Bronchial epithelial cell (primary cell): ENCODE results near the gene DDX49. TPM values are rescaled to one million over a fixed set of nuclear protein-coding genes. Genes with fewer than 3 reads are reported as not detected.
A peak's percentile ranks its signal among the peaks of the same experiment; 100 is the strongest.
"Not testable (repeated sequence)": the region's sequence is repeated elsewhere in the genome, so short reads cannot be mapped to it uniquely, and the experiment has no call there.

Experiments
- DNase-seq: peaks from one replicate; pipeline ENCODE4 v3.0.0-alpha.2; 2010; ENCODE audit warnings: low read depth
- FAIRE-seq: peaks from 2 replicates; lab custom pipeline; 2011; peaks lifted over from hg19 to GRCh38; lab: Jason Lieb, UNC
- H3K27me3 ChIP-seq: 2 replicates; pipeline ENCODE4 v1.5.1; 2011; ENCODE audit warnings: low read length; ENCODE audit not compliant: control insufficient read depth, insufficient read depth
- H3K36me3 ChIP-seq: 2 replicates; pipeline ENCODE4 v1.5.1; 2011; ENCODE audit warnings: low read length; ENCODE audit not compliant: control insufficient read depth, insufficient read depth
- H3K4me3 ChIP-seq: 2 replicates; pipeline ENCODE4 v1.5.1; 2011; ENCODE audit warnings: mild to moderate bottlenecking, low read depth, low read length, control low read depth
- total RNA-seq: library from RNA; depleted of rRNA; stranded (reverse); fragments of >200 nt; gene quantifications from 2 replicates; pipeline ENCODE4 v1.2.1, GENCODE V29; 2014
- TF ChIP-seq, protein P1 (sequence below): IDR thresholded peaks from 2 replicates; pipeline ENCODE4 v1.5.1; 2011; ENCODE audit warnings: mild to moderate bottlenecking, moderate library complexity, low read length, control low read depth, inconsistent platforms; ENCODE audit not compliant: insufficient read depth, severe bottlenecking

Gene DDX49
- total RNA-seq, 1 donor from 2014 or later: 76.1 TPM

GRCh38 chr19:18915639-18916038 is 3.9 kb upstream of the DDX49 start:
- Histone ChIP-seq H3K36me3 (peaks cover 27% of the 10 kb centered on the region), H3K4me3 (no peak overlapping the region), H3K27me3 (no peaks in the 10 kb centered on the region)
- TF ChIP-seq, protein P1, sequence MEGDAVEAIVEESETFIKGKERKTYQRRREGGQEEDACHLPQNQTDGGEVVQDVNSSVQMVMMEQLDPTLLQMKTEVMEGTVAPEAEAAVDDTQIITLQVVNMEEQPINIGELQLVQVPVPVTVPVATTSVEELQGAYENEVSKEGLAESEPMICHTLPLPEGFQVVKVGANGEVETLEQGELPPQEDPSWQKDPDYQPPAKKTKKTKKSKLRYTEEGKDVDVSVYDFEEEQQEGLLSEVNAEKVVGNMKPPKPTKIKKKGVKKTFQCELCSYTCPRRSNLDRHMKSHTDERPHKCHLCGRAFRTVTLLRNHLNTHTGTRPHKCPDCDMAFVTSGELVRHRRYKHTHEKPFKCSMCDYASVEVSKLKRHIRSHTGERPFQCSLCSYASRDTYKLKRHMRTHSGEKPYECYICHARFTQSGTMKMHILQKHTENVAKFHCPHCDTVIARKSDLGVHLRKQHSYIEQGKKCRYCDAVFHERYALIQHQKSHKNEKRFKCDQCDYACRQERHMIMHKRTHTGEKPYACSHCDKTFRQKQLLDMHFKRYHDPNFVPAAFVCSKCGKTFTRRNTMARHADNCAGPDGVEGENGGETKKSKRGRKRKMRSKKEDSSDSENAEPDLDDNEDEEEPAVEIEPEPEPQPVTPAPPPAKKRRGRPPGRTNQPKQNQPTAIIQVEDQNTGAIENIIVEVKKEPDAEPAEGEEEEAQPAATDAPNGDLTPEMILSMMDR: peak; percentile 52
- no peak for FAIRE-seq
- DNase-seq: peak; percentile 32

DNA sequence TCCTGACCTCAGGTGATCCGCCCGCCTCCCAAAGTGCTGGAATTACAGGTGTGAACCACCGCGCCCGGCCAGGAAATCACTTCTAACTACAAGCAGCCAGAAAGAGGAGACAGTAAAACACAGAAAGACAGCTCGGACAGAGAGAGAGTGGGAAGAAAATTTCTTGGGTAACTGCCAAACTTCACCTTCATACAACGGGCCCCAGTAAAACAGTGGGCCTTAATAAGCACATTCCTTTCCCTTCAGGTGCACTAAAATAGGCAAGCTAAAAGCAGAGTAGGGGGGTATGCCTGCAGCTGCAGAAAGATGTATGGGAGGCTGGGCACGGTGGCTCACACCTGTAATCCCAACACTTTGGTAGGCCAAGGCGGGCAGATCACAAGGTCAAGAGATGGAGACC is 1.9 kb upstream of the DDX49 start:
- H3K4me3 ChIP-seq, DNase-seq, H3K27me3 ChIP-seq, FAIRE-seq: not testable (repeated sequence)
- peaks cover 32% of the 10 kb centered on the region for H3K36me3 ChIP-seq

- TF ChIP-seq, protein P1: no peak
- peaks cover 31% of the 10 kb centered on the region for H3K36me3 ChIP-seq
- FAIRE-seq (no peak), DNase-seq (peak; percentile 21)
- H3K4me3 ChIP-seq: peak overlapping the region; percentile 55
- H3K27me3 ChIP-seq: no peaks in the 10 kb centered on the region
Observed at GRCh38 chr19:18919900-18920214, 342 bp downstream of the DDX49 start.

DNA sequence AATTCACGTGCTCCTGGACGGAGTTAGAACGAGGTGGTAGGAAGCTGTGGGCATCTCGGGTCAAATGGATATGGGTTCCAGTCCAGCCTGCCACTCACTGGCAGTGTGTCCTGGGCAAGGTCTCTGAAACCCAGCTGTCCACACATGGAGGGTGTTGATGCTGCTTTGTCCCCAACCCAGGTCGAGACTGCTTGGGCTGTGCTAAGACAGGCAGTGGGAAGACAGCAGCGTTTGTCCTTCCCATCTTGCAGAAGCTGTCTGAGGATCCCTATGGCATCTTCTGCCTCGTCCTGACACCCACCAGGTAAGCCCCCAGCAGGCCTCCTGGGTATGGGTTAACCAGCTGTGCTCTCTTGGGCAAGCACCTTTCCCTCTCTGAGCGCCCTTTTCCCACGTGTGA is 885 bp downstream of the DDX49 start:
- Histone ChIP-seq H3K36me3 (peaks cover 28% of the 10 kb centered on the region), H3K4me3 (peak overlapping the region; percentile 55), H3K27me3 (no peaks in the 10 kb centered on the region)
- no peak for FAIRE-seq
- no peak for DNase-seq
- TF ChIP-seq, protein P1: no peak

- DNase-seq (no peak), FAIRE-seq (no peak)
- H3K27me3 ChIP-seq: no peaks in the 10 kb centered on the region
- H3K36me3 ChIP-seq: peaks cover 34% of the 10 kb centered on the region
- no peak overlapping the region for H3K4me3 ChIP-seq
- TF ChIP-seq, protein P1: no peak
Observed at GRCh38 chr19:18921593-18921992, 2.1 kb downstream of the DDX49 start.

GRCh38 chr19:18922228-18922985 is 2.9 kb downstream of the DDX49 start:
- TF ChIP-seq, protein P1: no peak
- no peak for FAIRE-seq
- no peaks in the 10 kb centered on the region for H3K27me3 ChIP-seq
- no peak for DNase-seq
- peaks cover 35% of the 10 kb centered on the region for H3K36me3 ChIP-seq
- no peak overlapping the region for H3K4me3 ChIP-seq
